GM21526 (cell line): ENCODE results near the gene SLC1A2.

Experiments used
- ATAC-seq: cut with Tn5 transposase; IDR thresholded peaks from one replicate; pipeline ENCODE4 v1.9.1; 2021; ENCODE audit warnings: moderate library complexity; ENCODE audit not compliant: unreplicated experiment, low FRiP score

SLC1A2 gene

GRCh38 chr11:35307221-35307621, 112.1 kb downstream of the SLC1A2 start:
- no peak for ATAC-seq

GRCh38 chr11:35305670-35306382, 113.5 kb downstream of the SLC1A2 start:
- no peak for ATAC-seq

DNA sequence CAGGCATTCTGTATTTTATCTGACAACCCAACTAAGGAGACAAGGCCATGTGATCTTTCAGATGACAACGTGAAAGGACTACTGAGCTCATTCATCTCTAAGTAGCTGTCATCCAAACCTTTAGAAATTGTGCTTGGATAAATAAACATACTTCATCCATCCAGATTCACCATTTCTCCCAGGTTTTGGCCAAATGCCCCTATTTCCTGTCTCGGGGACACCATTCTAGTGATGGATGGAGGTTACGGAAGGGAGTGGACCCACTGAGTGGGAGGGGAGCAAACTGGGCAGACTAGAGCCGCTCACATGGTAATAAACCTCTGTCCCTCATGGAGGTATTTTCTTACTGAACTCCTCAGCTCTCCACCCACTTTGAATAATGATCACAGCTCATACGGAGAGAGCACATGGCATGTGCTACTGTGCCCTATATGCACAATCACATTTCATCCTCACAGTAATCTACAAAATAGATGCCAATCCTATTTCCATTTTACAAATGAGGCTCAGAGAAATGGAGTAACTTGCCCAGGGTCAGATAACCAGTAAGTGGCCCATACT, 114.4 kb downstream of the SLC1A2 start:
- no peak for ATAC-seq

GRCh38 chr11:35304386-35304775, 115.0 kb downstream of the SLC1A2 start:
- ATAC-seq = no peak

- no peak for ATAC-seq
Observed at GRCh38 chr11:35303596-35304385, 115.6 kb downstream of the SLC1A2 start.

GRCh38 chr11:35302398-35302797, 117.0 kb downstream of the SLC1A2 start:
- no peak for ATAC-seq

GRCh38 chr11:35298369-35298768, 121.0 kb downstream of the SLC1A2 start:
- ATAC-seq = no peak

GRCh38 chr11:35295751-35296150, 123.6 kb downstream of the SLC1A2 start:
- no peak for ATAC-seq

- ATAC-seq = no peak
Observed at GRCh38 chr11:35293699-35294098, 125.7 kb downstream of the SLC1A2 start.

GRCh38 chr11:35293035-35293434, 126.3 kb downstream of the SLC1A2 start:
- no peak for ATAC-seq

GRCh38 chr11:35292279-35292678, 127.1 kb downstream of the SLC1A2 start:
- no peak for ATAC-seq

DNA sequence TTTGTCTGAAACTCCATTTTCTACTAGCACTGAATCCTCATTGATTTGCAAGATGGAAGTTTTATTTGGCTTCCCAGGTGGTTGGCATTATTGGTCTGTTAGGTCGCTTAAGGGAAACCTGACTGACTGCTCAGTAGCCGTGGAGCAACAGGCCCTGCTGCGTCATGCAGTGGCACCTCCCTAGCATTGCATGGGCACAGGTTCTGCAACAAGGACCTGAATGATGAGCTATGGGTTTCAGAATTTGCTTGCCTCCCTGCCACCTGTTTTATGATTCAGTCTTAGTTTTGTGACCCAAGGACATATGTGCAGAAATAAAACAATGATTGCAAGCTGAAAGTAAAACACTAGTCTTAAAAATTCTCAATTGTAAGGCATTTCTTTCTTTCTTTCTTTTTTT, 128.5 kb downstream of the SLC1A2 start:
- ATAC-seq = no peak

- no peak for ATAC-seq
Observed at GRCh38 chr11:35289821-35290220, 129.5 kb downstream of the SLC1A2 start.

- ATAC-seq = no peak
Observed at GRCh38 chr11:35288817-35289541, 130.4 kb downstream of the SLC1A2 start.

- ATAC-seq = no peak
Observed at GRCh38 chr11:35288309-35288708, 131.0 kb downstream of the SLC1A2 start.

DNA sequence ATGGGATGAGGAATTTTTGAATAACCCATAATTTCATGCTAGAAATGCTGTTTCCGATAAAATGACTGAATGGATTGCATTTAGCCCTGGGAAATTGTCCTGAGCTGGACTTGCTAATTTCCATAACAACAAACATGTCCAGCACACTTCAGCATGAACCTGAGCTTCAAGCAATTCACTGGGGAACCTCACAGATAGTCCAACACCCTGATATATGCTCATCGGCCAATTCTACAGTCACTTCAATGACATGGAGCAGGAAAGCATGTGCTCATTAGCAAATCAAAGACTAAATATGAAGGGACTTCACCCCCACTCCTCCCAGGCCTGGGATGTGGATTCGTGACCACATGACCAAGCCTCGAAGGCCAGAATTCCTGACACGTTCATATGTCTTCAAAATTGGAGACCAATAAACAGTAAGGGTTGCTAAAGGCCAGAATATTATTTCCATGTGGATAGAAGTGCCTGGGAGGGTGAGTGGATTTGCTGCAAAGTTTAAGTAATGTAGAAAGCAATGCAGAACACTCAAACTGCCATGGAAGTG, 131.9 kb downstream of the SLC1A2 start:
- ATAC-seq = no peak

DNA sequence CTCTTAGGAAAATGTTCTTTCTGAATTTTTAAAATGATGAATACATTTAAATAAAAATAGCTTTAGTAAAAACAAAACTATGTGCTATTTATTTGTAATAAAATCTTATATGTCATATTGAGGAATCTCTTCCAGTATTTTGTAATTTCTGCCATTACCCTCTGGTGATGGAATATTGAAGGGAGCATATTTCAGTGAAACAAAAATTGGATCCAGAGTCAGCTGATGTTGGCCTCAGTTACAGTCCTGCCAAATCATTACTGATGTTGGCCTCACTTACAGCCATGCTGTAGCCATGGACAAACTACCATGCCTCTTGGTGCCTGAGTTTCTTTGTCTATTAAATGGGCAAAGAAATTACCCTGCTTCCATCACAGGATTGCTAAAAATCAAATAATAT, 133.2 kb downstream of the SLC1A2 start:
- ATAC-seq = no peak

DNA sequence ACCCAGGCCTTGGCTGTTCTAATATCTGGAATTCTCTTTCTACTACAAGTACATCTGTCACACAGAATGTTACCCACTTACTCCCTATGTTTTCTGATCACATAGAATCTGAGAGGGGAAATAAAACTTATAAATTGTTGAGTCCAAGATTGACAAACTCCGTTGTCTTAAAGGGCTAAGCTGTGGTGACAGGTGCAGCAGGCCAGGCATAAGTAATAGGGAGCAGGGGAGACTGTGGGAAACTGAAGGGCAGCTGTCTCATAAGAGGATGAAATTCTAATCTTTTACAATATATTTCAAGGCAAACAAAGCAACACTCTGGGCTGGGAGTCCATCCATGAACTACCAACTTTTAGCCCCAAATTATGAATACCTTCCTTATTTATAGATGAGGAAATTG, 133.9 kb downstream of the SLC1A2 start:
- no peak for ATAC-seq

DNA sequence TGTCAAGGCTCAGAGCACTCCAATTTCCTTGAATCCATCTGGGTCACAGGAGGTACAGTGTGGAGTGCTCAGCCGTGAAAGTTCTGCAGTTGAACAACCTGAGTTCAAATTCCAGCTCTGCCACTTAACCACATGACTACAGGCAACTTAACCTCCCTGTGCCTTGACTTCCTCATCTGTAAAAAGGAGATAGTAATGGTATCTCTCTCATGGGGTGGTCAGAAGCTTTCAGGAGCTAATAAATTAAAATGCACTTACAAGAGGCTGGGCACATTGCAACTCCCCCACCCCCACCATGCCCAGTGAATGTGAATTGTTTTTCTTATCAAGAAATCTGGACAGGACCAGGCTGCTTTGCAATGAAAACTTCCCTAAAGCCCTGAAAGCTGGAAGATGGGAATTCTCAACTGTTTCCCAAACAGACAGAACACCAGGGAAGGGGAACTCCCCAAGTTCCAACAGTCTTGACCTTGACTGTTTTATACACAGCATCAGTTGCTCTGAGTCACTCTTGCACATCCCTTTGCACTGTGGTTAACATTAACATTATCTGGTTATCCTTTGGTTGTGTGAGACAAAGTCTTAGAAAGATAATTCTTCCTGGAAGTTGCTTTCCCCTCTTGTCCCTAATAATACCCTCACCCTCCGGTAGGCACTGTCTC, 137.0 kb downstream of the SLC1A2 start:
- no peak for ATAC-seq

DNA sequence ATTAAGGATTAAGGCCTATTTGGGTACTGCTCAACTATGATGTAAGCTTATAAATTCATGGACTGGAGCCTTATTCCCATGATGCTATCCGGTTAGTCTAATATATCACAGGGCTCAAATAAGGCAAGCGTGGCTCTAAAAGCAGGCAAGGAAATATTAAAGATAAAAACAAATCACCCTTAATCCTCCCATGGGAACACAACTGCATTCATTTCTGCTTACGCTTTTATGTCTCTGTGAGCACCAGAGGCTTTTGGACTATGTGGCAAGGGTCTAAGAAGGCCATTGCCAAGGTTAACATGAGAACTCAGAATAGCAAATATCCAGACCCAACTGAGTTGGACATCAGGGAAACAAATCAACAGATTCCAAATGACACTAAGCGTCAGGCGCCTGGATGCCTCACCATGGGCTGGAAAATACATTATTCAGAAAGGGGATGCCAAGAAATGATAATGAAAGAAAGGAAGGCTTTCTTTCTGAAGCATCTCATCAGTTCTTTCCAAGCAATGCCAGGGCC, 138.1 kb downstream of the SLC1A2 start:
- ATAC-seq = no peak
